H9 (cell line): ENCODE data around the gene UBE2L3. TPM values are rescaled to one million over a fixed set of nuclear protein-coding genes. Genes with fewer than 3 reads are reported as not detected.
A peak's percentile ranks its signal among the peaks of the same experiment; 100 is the strongest.

ENCODE experiments used
- DNase-seq: peaks from one replicate; pipeline ENCODE4 v3.0.0-alpha.2; 2017
- H2AFZ ChIP-seq: one replicate; pipeline ENCODE4 v1.6.1; 2013; ENCODE audit warnings: mild to moderate bottlenecking, low read length, control low read depth, moderate library complexity
- H2AK5ac ChIP-seq: 2 replicates; pipeline ENCODE4 v1.6.1; 2013; ENCODE audit warnings: low read length, control low read depth, mixed read lengths; ENCODE audit not compliant: insufficient read length
- H2BK120ac ChIP-seq: one replicate; pipeline ENCODE4 v1.6.1; 2013; ENCODE audit warnings: low read depth, mild to moderate bottlenecking, low read length, control low read depth, inconsistent platforms; ENCODE audit not compliant: poor library complexity, severe bottlenecking
- H2BK12ac ChIP-seq: 2 replicates; pipeline ENCODE4 v1.6.1; 2013; ENCODE audit warnings: low read length, control low read depth, mixed read lengths, low read depth; ENCODE audit not compliant: insufficient read length
- H2BK15ac ChIP-seq: 2 replicates; pipeline ENCODE4 v1.6.1; 2013; ENCODE audit warnings: low read depth, low read length, control low read depth
- H2BK20ac ChIP-seq: one replicate; pipeline ENCODE4 v1.6.1; 2013; ENCODE audit warnings: low read depth, mild to moderate bottlenecking, low read length, control low read depth, inconsistent platforms; ENCODE audit not compliant: poor library complexity, severe bottlenecking
- H2BK5ac ChIP-seq: 2 replicates; pipeline ENCODE4 v1.6.1; 2013; ENCODE audit warnings: low read length, control low read depth, mixed read lengths; ENCODE audit not compliant: insufficient read length
- H3K14ac ChIP-seq: 2 replicates; pipeline ENCODE4 v1.6.1; 2013; ENCODE audit warnings: low read length, control low read depth; ENCODE audit not compliant: insufficient read depth
- H3K18ac ChIP-seq: 2 replicates; pipeline ENCODE4 v1.6.1; 2013; ENCODE audit warnings: low read depth, mild to moderate bottlenecking, mixed read lengths, low read length, control low read depth; ENCODE audit not compliant: insufficient read length
- H3K23ac ChIP-seq: 2 replicates; pipeline ENCODE4 v1.6.1; 2013; ENCODE audit warnings: low read length, control low read depth, mixed read lengths, low read depth; ENCODE audit not compliant: insufficient read length
- H3K23me2 ChIP-seq: 2 replicates; pipeline ENCODE4 v1.6.1; 2013; ENCODE audit warnings: low read depth, mild to moderate bottlenecking, mixed read lengths, low read length, control low read depth; ENCODE audit not compliant: insufficient read length, poor library complexity, severe bottlenecking
- H3K27ac ChIP-seq: 2 replicates; pipeline ENCODE4 v1.5.1; 2013; ENCODE audit warnings: low read length, control low read depth, mixed read lengths, low read depth; ENCODE audit not compliant: insufficient read length
- H3K27me3 ChIP-seq: 2 replicates; pipeline ENCODE4 v1.6.1; 2013; ENCODE audit warnings: low read length, control low read depth, inconsistent platforms; ENCODE audit not compliant: insufficient read depth
- H3K4ac ChIP-seq: 2 replicates; pipeline ENCODE4 v1.6.1; 2013; ENCODE audit warnings: low read depth, mild to moderate bottlenecking, control low read depth, inconsistent platforms, low read length, moderate library complexity
- H3K4me1 ChIP-seq: 2 replicates; pipeline ENCODE4 v1.6.1; 2013; ENCODE audit warnings: low read length, control low read depth, inconsistent platforms; ENCODE audit not compliant: insufficient read depth
- H3K4me2 ChIP-seq: 2 replicates; pipeline ENCODE4 v1.6.1; 2013; ENCODE audit warnings: low read length, control low read depth, mixed read lengths; ENCODE audit not compliant: insufficient read length, insufficient read depth
- H3K56ac ChIP-seq: 2 replicates; pipeline ENCODE4 v1.6.1; 2013; ENCODE audit warnings: low read depth, mild to moderate bottlenecking, mixed read lengths, low read length, control low read depth; ENCODE audit not compliant: insufficient read length
- H3K79me1 ChIP-seq: 2 replicates; pipeline ENCODE4 v1.6.1; 2013; ENCODE audit warnings: low read depth, mild to moderate bottlenecking, moderate library complexity, low read length, control low read depth, inconsistent platforms; ENCODE audit not compliant: insufficient read depth, poor library complexity, severe bottlenecking
- H3K79me2 ChIP-seq: 2 replicates; pipeline ENCODE4 v1.6.1; 2013; ENCODE audit warnings: low read length, control low read depth, inconsistent platforms; ENCODE audit not compliant: insufficient read depth
- H3K9ac ChIP-seq: 2 replicates; pipeline ENCODE4 v1.6.1; 2013; ENCODE audit warnings: low read length, control low read depth, mixed read lengths; ENCODE audit not compliant: insufficient read length; ENCODE audit errors: extremely low read depth
- H3K9me3 ChIP-seq: one replicate; pipeline ENCODE4 v1.6.1; 2013; ENCODE audit warnings: low read depth, low read length, inconsistent platforms; ENCODE audit not compliant: control insufficient read depth
- H3T11ph ChIP-seq: one replicate; pipeline ENCODE4 v1.6.1; 2013; ENCODE audit warnings: mild to moderate bottlenecking, low read length, control low read depth, inconsistent platforms
- H4K20me1 ChIP-seq: one replicate; pipeline ENCODE4 v1.6.1; 2013; ENCODE audit not compliant: control insufficient read depth, insufficient read length, insufficient read depth
- H4K5ac ChIP-seq: 2 replicates; pipeline ENCODE4 v1.6.1; 2013; ENCODE audit warnings: low read depth, mild to moderate bottlenecking, mixed read lengths, low read length, control low read depth; ENCODE audit not compliant: insufficient read length
- H4K8ac ChIP-seq: replicated peaks from 2 replicates; pipeline ENCODE4 v1.6.1; 2013; ENCODE audit warnings: low read length, control low read depth, mixed read lengths, low read depth; ENCODE audit not compliant: insufficient read length
- H4K91ac ChIP-seq: 2 replicates; pipeline ENCODE4 v1.6.1; 2013; ENCODE audit warnings: low read depth, mild to moderate bottlenecking, moderate library complexity, mixed read lengths, low read length, control low read depth; ENCODE audit not compliant: insufficient read length
- H3K27ac Mint-ChIP-seq, 3 experiments: 2 replicates in 2 of 3; 3 replicates in 1 of 3; pipeline ENCODE4 v1.8.0; 2020 to 2021; ENCODE audit warnings: mixed read lengths in 3 of 3, mild to moderate bottlenecking in 1 of 3, moderate library complexity in 1 of 3
- H3K27me3 Mint-ChIP-seq: 2 replicates; pipeline ENCODE4 v1.8.0; 2021; ENCODE audit warnings: low read depth, mild to moderate bottlenecking, moderate library complexity, mixed read lengths
- H3K36me3 Mint-ChIP-seq, 3 experiments: 2 replicates in 2 of 3; 3 replicates in 1 of 3; pipeline ENCODE4 v1.8.0; 2020 to 2021; ENCODE audit warnings: low read depth in 3 of 3, mixed read lengths in 3 of 3; ENCODE audit not compliant: insufficient read depth in 1 of 3
- H3K4me1 Mint-ChIP-seq, 2 experiments: 2 replicates each; pipeline ENCODE4 v1.8.0; 2020; ENCODE audit warnings: mixed read lengths in 2 of 2
- H3K4me3 Mint-ChIP-seq, 2 experiments: 2 replicates in 1 of 2; 3 replicates in 1 of 2; pipeline ENCODE4 v1.8.0; 2020 to 2021; ENCODE audit warnings: mild to moderate bottlenecking in 2 of 2, mixed read lengths in 2 of 2, moderate library complexity in 1 of 2
- H3K9me3 Mint-ChIP-seq, 2 experiments: 2 replicates in 1 of 2; 3 replicates in 1 of 2; pipeline ENCODE4 v1.8.0; 2020; ENCODE audit warnings: mild to moderate bottlenecking in 2 of 2, mixed read lengths in 2 of 2, moderate library complexity in 1 of 2
- CTCF ChIP-seq: fragments of 200-600 bp; sonication (generic); conservative IDR thresholded peaks from 3 replicates; pipeline ENCODE4 v1.8.0; 2021; ENCODE audit warnings: antibody characterized with exemption, mild to moderate bottlenecking
- WGBS: extraction: QIAGEN DNeasy Blood & Tissue Kit; methylation state at CpG from one replicate; pipeline ENCODE4 v1.1.7; 2013; ENCODE audit warnings: missing lambda C conversion rate, low lambda C conversion rate, mixed read lengths; ENCODE audit not compliant: insufficient read length; ENCODE audit errors: extremely low coverage; 5-methylcytosine and 5-hydroxymethylcytosine counted together
- total RNA-seq: library from RNA; stranded (reverse); gene quantifications from 2 replicates; pipeline ENCODE4 v1.2.1, GENCODE V29; 2021

The UBE2L3 gene
- total RNA-seq, 1 experiment from 2014 or later = 79.7 TPM

DNA sequence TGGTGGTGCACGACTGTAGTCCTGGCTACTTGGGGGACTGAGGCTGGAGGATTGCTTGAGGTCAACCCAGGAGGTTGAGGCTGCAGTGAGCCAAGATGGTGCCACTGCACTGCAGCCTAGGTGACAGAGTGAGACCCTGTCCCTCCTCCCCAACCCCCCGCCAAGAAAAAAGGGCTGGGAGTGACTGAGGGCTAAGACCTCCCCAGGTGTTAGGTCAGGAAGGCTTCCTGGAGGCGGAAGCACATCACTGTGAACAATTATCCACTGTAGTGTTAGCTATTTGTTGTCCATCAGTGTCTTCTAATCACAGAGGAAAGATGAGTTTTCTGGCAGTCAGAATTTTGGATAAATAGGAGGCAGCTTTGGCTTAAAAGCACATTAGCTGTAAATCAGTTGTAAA lies 53.5 kb downstream of the UBE2L3 start:
- H3K27ac Mint-ChIP-seq = peak overlapping the region in 2 of 3 experiments; percentile 53 to 68; a peak in 3 of 7 replicates
- H3K23me2 ChIP-seq = no peaks in the 10 kb centered on the region
- H3K14ac ChIP-seq = no peak overlapping the region
- no peak overlapping the region for H2AFZ ChIP-seq
- H3K27me3 ChIP-seq = no peaks in the 10 kb centered on the region
- no peaks in the 10 kb centered on the region for H3K9me3 Mint-ChIP-seq
- H4K5ac ChIP-seq = no peak overlapping the region
- no peaks in the 10 kb centered on the region; the same call in none of the 2 replicates for H3K4me1 ChIP-seq
- no CpG with 5 or more reads among the region's 3 CpGs for WGBS
- H3K4me1 Mint-ChIP-seq = peaks cover 6 to 7% of the 10 kb centered on the region in 2 experiments; a peak in 2 of 4 replicates
- H4K8ac ChIP-seq = no peak overlapping the region
- H3K9ac ChIP-seq = no peak overlapping the region
- H4K91ac ChIP-seq = no peak overlapping the region
- no peak overlapping the region for H2BK15ac ChIP-seq
- H3K79me1 ChIP-seq = no peaks in the 10 kb centered on the region
- no peak for DNase-seq
- no peak overlapping the region for H2BK20ac ChIP-seq
- H3K4ac ChIP-seq = no peak overlapping the region
- no peak overlapping the region for H2BK120ac ChIP-seq
- H3K9me3 ChIP-seq = no peaks in the 10 kb centered on the region
- no peak overlapping the region for H3K18ac ChIP-seq
- H2BK12ac ChIP-seq = no peak overlapping the region
- no peak overlapping the region for H3K4me2 ChIP-seq
- no peak overlapping the region for H2AK5ac ChIP-seq
- H3K27ac ChIP-seq = no peak overlapping the region
- no peak overlapping the region for H3K23ac ChIP-seq
- H3K36me3 Mint-ChIP-seq = peaks cover 3 to 29% (median 21%) of the 10 kb centered on the region in 3 experiments; a peak in 6 of 7 replicates
- peaks cover 1% of the 10 kb centered on the region; the same call in 1 of the 2 replicates for H3K27me3 Mint-ChIP-seq
- no peak overlapping the region for H3T11ph ChIP-seq
- H3K56ac ChIP-seq = no peak overlapping the region
- no peaks in the 10 kb centered on the region for H4K20me1 ChIP-seq
- H2BK5ac ChIP-seq = no peak overlapping the region
- H3K4me3 Mint-ChIP-seq = no peak overlapping the region
- TF ChIP-seq CTCF = no peak
- H3K79me2 ChIP-seq = no peaks in the 10 kb centered on the region
